ENCODE results near the gene NUP205. TPM values are rescaled to one million over a fixed set of nuclear protein-coding genes. Genes with fewer than 3 reads are reported as not detected.
A peak's percentile ranks its signal among the peaks of the same experiment; 100 is the strongest.

The NUP205 gene, protein sequence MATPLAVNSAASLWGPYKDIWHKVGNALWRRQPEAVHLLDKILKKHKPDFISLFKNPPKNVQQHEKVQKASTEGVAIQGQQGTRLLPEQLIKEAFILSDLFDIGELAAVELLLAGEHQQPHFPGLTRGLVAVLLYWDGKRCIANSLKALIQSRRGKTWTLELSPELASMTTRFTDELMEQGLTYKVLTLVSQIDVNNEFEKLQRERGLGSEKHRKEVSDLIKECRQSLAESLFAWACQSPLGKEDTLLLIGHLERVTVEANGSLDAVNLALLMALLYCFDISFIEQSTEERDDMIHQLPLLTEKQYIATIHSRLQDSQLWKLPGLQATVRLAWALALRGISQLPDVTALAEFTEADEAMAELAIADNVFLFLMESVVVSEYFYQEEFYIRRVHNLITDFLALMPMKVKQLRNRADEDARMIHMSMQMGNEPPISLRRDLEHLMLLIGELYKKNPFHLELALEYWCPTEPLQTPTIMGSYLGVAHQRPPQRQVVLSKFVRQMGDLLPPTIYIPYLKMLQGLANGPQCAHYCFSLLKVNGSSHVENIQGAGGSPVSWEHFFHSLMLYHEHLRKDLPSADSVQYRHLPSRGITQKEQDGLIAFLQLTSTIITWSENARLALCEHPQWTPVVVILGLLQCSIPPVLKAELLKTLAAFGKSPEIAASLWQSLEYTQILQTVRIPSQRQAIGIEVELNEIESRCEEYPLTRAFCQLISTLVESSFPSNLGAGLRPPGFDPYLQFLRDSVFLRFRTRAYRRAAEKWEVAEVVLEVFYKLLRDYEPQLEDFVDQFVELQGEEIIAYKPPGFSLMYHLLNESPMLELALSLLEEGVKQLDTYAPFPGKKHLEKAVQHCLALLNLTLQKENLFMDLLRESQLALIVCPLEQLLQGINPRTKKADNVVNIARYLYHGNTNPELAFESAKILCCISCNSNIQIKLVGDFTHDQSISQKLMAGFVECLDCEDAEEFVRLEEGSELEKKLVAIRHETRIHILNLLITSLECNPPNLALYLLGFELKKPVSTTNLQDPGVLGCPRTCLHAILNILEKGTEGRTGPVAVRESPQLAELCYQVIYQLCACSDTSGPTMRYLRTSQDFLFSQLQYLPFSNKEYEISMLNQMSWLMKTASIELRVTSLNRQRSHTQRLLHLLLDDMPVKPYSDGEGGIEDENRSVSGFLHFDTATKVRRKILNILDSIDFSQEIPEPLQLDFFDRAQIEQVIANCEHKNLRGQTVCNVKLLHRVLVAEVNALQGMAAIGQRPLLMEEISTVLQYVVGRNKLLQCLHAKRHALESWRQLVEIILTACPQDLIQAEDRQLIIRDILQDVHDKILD (N-terminal part only)
- total RNA-seq (ENCODE audit: low replicate concordance), result 158 and 183 TPM in 2 replicates

DNA sequence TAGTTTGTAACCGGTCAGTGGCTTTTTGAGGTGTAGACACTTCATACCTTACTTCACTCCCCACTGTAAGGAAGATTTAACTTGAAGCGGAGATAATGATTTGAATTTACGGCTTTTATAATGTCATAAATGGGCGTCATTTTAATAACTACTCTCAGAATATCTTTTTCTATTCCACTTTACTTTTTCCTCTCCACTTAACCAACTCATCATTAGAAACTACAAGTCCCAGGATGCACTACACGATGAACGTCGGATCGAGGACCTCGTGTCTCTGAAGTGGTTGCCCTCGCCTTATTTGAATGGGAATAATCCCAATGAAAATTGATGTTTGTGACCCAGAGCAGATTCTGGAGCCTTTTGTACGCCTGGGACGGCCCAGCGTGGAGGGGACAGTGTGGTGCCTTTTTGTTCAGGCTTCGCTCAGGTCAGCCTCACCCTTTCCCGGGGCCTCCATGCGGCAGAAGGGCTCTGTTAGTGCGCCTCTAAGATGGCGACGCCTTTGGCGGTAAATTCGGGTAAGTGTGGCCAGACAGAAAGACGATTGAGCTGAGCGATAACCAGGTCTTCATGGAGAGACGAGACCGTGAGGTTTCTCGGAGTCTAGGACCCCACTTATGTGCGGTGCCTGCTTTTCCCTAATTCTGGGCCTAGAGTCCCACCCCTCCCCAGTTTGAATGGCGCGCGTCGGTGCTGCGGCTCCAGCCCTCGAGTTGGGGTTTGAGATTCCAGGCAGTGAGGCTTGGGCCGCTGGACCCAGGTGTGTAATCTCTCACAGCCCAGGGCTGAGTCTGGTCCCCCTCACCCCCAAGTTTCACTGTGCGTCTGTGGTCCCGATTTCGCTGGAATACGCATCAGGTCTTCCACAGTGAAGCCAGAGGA is at the start of gene NUP205:
Gene NUP205, plus strand, starts transcription at position 463 of the 882 bp plus-strand sequence. Its CDS starts 28 bp downstream, at position 491.
- Mint-ChIP-seq H3K9me3 (no peaks in the 10 kb centered on the region), H3K27me3 (ENCODE audit: insufficient read depth, low read depth) (peaks cover 2% of the 10 kb centered on the region), H3K27ac (no peak within 1 kb of the TSS), H3K36me3 (peaks cover 8% of the 10 kb centered on the region), H3K4me1 (peaks cover 5% of the 10 kb centered on the region), H3K4me3 (peak within 1 kb of the TSS; percentile 75)
- Histone ChIP-seq H3K4me3 (peak within 1 kb of the TSS; percentile 81), H3K4me2 (peak within 1 kb of the TSS; percentile 89), H3F3A (ENCODE audit: low read depth) (peaks cover 7% of the 10 kb centered on the region), H3K36me3 (no peaks in the 10 kb centered on the region), H3K27ac (peak within 1 kb of the TSS; percentile 94), H2AFZ (replicated peaks) (peak within 1 kb of the TSS; percentile 100), H3K9ac (peak within 1 kb of the TSS; percentile 95), H3K27me3 (no peaks in the 10 kb centered on the region), H3K79me2 (ENCODE audit: low read depth) (peaks cover 50% of the 10 kb centered on the region), H3K9me3 (ENCODE audit: low read depth) (no peaks in the 10 kb centered on the region), H3K4me1 (peaks cover 9% of the 10 kb centered on the region), H4K20me1 (ENCODE audit: low read depth) (peaks cover 28% of the 10 kb centered on the region)
- DNase-seq (ENCODE audit: low spot score), result peak; percentile 81
- TF ChIP-seq, protein P1, sequence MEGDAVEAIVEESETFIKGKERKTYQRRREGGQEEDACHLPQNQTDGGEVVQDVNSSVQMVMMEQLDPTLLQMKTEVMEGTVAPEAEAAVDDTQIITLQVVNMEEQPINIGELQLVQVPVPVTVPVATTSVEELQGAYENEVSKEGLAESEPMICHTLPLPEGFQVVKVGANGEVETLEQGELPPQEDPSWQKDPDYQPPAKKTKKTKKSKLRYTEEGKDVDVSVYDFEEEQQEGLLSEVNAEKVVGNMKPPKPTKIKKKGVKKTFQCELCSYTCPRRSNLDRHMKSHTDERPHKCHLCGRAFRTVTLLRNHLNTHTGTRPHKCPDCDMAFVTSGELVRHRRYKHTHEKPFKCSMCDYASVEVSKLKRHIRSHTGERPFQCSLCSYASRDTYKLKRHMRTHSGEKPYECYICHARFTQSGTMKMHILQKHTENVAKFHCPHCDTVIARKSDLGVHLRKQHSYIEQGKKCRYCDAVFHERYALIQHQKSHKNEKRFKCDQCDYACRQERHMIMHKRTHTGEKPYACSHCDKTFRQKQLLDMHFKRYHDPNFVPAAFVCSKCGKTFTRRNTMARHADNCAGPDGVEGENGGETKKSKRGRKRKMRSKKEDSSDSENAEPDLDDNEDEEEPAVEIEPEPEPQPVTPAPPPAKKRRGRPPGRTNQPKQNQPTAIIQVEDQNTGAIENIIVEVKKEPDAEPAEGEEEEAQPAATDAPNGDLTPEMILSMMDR (IDR thresholded peaks at IDR 0.05), result no peak
- TF ChIP-seq EZH2phosphoT487 (IDR thresholded peaks at IDR 0.05), result no peak
- no peak for TF ChIP-seq EZH2 (IDR thresholded peaks at IDR 0.05)

DNA sequence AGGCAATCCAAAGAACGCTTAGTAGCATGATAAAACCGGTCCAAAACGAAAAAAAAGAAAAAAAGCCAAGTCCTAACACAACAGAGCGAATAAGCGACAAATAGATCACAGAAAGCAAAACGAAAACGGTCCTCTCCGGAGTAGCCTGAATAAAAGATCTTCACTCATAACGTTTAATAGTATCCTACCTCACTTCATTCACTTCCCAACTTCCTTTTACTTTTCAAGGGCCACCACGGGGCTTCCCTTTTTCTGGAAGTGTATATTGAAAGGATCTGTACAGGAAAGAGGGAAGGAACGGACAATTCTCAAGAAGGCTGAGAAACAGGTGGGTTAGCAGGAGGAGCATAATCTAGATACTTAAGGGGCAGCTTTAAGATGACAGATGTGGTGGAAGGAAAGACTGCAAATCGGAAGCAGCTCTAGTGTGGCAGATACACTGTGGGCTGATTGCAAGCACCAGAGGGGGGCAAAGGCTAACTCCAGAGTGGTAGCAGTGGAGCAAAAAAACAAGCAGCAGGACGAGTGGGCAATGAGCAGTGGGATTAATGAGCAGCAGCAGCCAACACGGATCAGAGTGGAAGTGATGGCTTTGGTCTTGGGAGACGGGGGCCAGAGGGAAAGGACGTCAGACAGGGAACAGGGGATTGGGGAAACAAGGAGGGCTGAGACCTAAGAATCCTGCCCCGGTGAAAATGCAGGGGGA is 48.7 kb upstream of the NUP205 start:
- DNase-seq (ENCODE audit: low spot score), result peak; percentile 62
- H3K27me3 Mint-ChIP-seq (ENCODE audit: insufficient read depth, low read depth), result no peaks in the 10 kb centered on the region

More for the DNA sequence above, 48.7 kb upstream of the NUP205 start:
- Mint-ChIP-seq H3K27ac (no peak overlapping the region), H3K4me3 (no peak overlapping the region), H3K36me3 (peaks cover 3% of the 10 kb centered on the region), H3K9me3 (no peaks in the 10 kb centered on the region), H3K4me1 (peaks cover 16% of the 10 kb centered on the region)
- Histone ChIP-seq H3F3A (ENCODE audit: low read depth) (peaks cover 5% of the 10 kb centered on the region), H3K9ac (peak overlapping the region; percentile 98), H3K4me2 (peak overlapping the region; percentile 88), H3K36me3 (no peaks in the 10 kb centered on the region), H4K20me1 (ENCODE audit: low read depth) (peaks cover 36% of the 10 kb centered on the region), H2AFZ (replicated peaks) (peak overlapping the region; percentile 88), H3K27ac (peak overlapping the region; percentile 98), H3K79me2 (ENCODE audit: low read depth) (peaks cover 55% of the 10 kb centered on the region), H3K4me3 (peak overlapping the region; percentile 80), H3K27me3 (peaks cover 8% of the 10 kb centered on the region), H3K4me1 (peaks cover 17% of the 10 kb centered on the region), H3K9me3 (ENCODE audit: low read depth) (no peaks in the 10 kb centered on the region)
- TF ChIP-seq EZH2 (IDR thresholded peaks at IDR 0.05) (no peak), EZH2phosphoT487 (IDR thresholded peaks at IDR 0.05) (no peak)
- TF ChIP-seq, protein P1 (IDR thresholded peaks at IDR 0.05), result no peak

All from neural progenitor cell (in vitro differentiated cells).